GM12864 (cell line): ENCODE measurements around the gene SLC5A4.

Experiments
- DNase-seq: peaks from one replicate; pipeline ENCODE4 v3.0.0-alpha.2; 2011; ENCODE audit warnings: low read depth
- H3K4me3 ChIP-seq: 2 replicates; pipeline ENCODE4 v1.5.1; 2011; ENCODE audit warnings: mild to moderate bottlenecking, low read depth, low read length, control low read depth
- CTCF ChIP-seq: IDR thresholded peaks from 2 replicates; pipeline ENCODE4 v1.5.1; 2011; ENCODE audit warnings: low read depth, mild to moderate bottlenecking, moderate library complexity, low read length, control low read depth, inconsistent platforms; ENCODE audit errors: missing control alignments

SLC5A4 gene

GRCh38 chr22:32217465-32217864 is 37.7 kb downstream of the SLC5A4 start:
- no peak for DNase-seq
- TF ChIP-seq CTCF = no peak
- no peak overlapping the region for H3K4me3 ChIP-seq

DNA sequence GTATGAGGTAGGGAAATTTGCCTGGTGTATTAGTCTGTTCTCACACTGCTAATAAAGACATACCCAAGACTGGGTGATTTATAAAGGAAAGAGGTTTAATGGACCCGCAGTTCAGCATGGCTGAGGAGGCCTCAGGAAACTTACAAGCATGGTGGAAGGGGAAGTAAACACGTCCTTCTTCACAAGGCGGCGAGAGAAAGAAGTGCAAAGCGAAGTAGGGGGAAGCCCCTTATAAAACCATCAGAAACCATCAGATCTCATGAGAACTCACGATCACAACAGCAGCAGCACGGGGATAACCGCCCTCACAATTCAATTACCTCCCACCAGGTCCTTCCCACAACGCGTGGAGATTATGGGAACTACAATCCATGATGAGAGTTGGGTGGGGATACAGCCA is 38.2 kb downstream of the SLC5A4 start:
- H3K4me3 ChIP-seq = no peak overlapping the region
- DNase-seq = no peak
- TF ChIP-seq CTCF = no peak

GRCh38 chr22:32211011-32211410 is 44.1 kb downstream of the SLC5A4 start:
- DNase-seq = no peak
- no peak for TF ChIP-seq CTCF
- no peak overlapping the region for H3K4me3 ChIP-seq

DNA sequence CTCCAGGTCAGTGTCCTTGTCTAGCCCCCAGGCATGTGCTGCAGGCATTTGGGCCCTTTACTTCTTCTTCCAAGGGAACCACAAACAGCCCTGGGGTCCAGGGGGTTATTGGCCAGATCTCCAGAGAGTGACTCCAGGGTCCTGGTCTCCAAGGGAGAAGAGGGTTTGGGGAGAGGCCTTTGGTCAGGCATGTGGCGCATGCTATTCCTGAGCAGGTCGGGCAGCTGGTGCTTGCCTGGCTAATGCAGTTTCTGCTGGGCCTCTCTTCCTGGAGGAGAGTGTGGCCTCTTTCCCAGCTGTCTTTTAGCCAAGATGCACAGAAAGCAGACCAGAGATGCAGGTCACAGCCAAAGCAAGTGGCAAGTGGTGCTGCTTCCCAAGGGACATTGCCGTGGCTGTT is 46.5 kb downstream of the SLC5A4 start:
- no peak for TF ChIP-seq CTCF
- H3K4me3 ChIP-seq = no peak overlapping the region
- no peak for DNase-seq

- TF ChIP-seq CTCF = no peak
These were observed 47.1 kb downstream of the SLC5A4 start for GRCh38 chr22:32207971-32208480.

DNA sequence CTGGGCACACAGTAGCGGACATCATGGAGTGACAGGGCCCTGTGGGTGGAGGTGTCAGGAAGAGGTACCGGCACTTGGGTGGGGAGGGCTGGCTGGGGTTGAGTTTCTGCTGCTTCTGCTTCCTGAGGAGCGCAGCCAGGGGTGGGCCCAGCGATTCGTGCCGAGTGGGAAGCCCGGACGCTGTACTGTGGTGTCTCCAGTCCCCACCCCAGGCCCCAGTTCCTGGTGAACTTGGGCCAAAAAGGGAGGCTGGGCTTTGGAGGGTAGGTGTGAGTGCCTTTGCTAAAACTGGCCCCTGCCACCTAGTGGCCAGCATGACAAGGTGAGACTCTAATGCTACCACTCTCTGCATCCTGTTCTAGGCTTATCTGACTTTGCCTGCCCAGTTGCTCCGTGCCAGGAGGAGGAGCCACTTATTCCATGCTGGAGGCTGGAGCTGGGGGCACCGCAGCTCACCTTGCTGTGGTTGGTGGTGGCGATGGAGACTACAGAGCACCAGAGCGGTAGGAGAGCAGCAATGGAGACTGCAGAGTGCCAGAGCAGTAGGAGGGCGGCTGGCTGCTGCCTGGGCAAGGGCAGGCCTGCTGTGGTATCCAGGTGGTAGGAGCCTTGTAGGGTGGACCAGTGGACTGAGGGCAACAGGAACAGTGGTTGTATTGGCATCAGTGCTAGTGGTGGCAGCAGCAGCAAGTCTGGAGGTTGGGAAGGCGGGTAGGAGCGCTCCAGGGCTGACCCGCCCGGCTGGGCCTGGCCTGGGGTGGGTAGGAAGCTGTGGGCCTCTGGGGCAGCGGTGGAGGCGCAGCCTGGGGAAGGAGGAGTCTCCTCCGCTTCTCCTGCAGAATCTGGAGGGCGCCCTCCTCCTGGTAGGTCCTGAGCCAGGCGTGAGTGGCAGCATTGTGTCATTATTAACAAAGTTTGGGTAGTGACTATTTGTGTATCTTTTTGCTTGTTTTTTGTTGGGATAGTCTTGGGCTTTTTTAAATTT is 48.1 kb downstream of the SLC5A4 start:
- TF ChIP-seq CTCF = peak; percentile 88
- DNase-seq = peak; percentile 10
- no peak overlapping the region for H3K4me3 ChIP-seq

More at GRCh38 chr22:32207971-32208480, 47.1 kb downstream of the SLC5A4 start:
- no peak overlapping the region for H3K4me3 ChIP-seq
- no peak for DNase-seq
